HCT116 (cell line): ENCODE measurements around the gene SLC7A10. TPM values are rescaled to one million over a fixed set of nuclear protein-coding genes. Genes with fewer than 3 reads are reported as not detected.

Experiments used
- ATAC-seq: fragments of 200-7000 bp; cut with Tn5 transposase; 2 replicates; pipeline ENCODE4 v1.9.1; 2020; ENCODE audit warnings: mild to moderate bottlenecking, moderate library complexity
- BruUV-seq: library from RNA; stranded (reverse); fragments of 400-500 nt; replicated peaks from 2 replicates; lab custom pipeline; 2021; lab: Mats Ljungman, UMichigan
- CTCF ChIA-PET: fragments of 300-600 bp; sonication (Branson Sonifier 250); formaldehyde crosslinking; loops from one replicate; lab custom pipeline; 2021; ENCODE audit warnings: antibody characterized with exemption; lab: Charles Lee
- POLR2A ChIA-PET: fragments of 300-600, 350-600 bp; sonication (Branson Sonifier 250); formaldehyde crosslinking; loops from one replicate; lab custom pipeline; 2021; ENCODE audit warnings: antibody characterized with exemption; lab: Charles Lee
- RAD21 ChIA-PET, 2 experiments: fragments of 300-600 bp; sonication (Branson Sonifier 250); formaldehyde crosslinking; loops; one replicate each; lab custom pipeline; 2023; ENCODE audit warnings: low total read pairs in 2 of 2; ENCODE audit not compliant: uncharacterized antibody in 2 of 2, unreplicated experiment in 2 of 2, low non-redundant PET in 1 of 2; lab: Charles Lee
- DNase-seq: peaks from one replicate; pipeline ENCODE4 v3.0.0-alpha.2; 2010; ENCODE audit warnings: low read depth, low spot score
- H2AFZ ChIP-seq: fragments of 200-600 bp; shearing (Covaris generic), sonication (generic); 2 replicates; pipeline ENCODE4 v1.6.1; 2017; ENCODE audit warnings: low read depth, mixed run types, mixed read lengths, antibody characterized with exemption, low read length; ENCODE audit not compliant: poor library complexity, severe bottlenecking
- H3K27ac ChIP-seq: 2 replicates; pipeline ENCODE4 v1.5.1; 2012; ENCODE audit warnings: low read depth, low read length
- H3K27me3 ChIP-seq: fragments of 200-600 bp; sonication (generic); 2 replicates; pipeline ENCODE4 v1.6.1; 2016; ENCODE audit warnings: mixed run types, low read length, mixed read lengths; ENCODE audit not compliant: insufficient read depth
- H3K36me3 ChIP-seq, 2 experiments: fragments of 200-500 bp in 1 of 2; fragments of 200-600 bp in 1 of 2; sonication (Bioruptor generic) in 1 of 2; sonication (generic) in 1 of 2; 2 replicates each; pipeline versions ENCODE4 v1.5.1 to v1.6.1; 2014 to 2016; ENCODE audit warnings: low read length in 2 of 2, inconsistent platforms in 1 of 2, mixed read lengths in 1 of 2, mixed run types in 1 of 2; ENCODE audit not compliant: insufficient read depth in 2 of 2, control insufficient read depth in 1 of 2
- H3K4me1 ChIP-seq, 2 experiments: fragments of 200-600 bp in 1 of 2; sonication (generic) in 1 of 2; 2 replicates each; pipeline versions ENCODE4 v1.5.1 to v1.6.1; 2012 to 2017; ENCODE audit warnings: low read length in 2 of 2, inconsistent platforms in 1 of 2, mild to moderate bottlenecking in 1 of 2, mixed read lengths in 1 of 2, mixed run types in 1 of 2, moderate library complexity in 1 of 2; ENCODE audit not compliant: insufficient read depth in 2 of 2, control insufficient read depth in 1 of 2
- H3K4me2 ChIP-seq: fragments of 200-600 bp; sonication (generic); 2 replicates; pipeline ENCODE4 v1.6.1; 2017; ENCODE audit warnings: mixed run types, low read length, mixed read lengths
- H3K4me3 ChIP-seq, 2 experiments: fragments of 200-600 bp in 1 of 2; sonication (generic) in 1 of 2; replicated peaks in 1 of 2; 2 replicates each; pipeline ENCODE4 v1.5.1; 2011 to 2016; ENCODE audit warnings: low read length in 2 of 2, control low read depth in 1 of 2, low read depth in 1 of 2, mild to moderate bottlenecking in 1 of 2, mixed read lengths in 1 of 2, mixed run types in 1 of 2
- H3K79me2 ChIP-seq: fragments of 200-600 bp; sonication (generic); 2 replicates; pipeline ENCODE4 v1.6.1; 2017; ENCODE audit warnings: mild to moderate bottlenecking, mixed run types, low read length, moderate library complexity, mixed read lengths; ENCODE audit not compliant: insufficient read depth
- H3K9ac ChIP-seq: fragments of 200-600 bp; sonication (generic); 2 replicates; pipeline ENCODE4 v1.6.1; 2016; ENCODE audit warnings: low read length, mixed read lengths
- H3K9me2 ChIP-seq: fragments of 200-600 bp; sonication (generic), shearing (Covaris generic); 2 replicates; pipeline ENCODE4 v1.6.1; 2017; ENCODE audit warnings: mixed run types, mild to moderate bottlenecking, moderate library complexity; ENCODE audit not compliant: insufficient read depth
- H3K9me3 ChIP-seq, 2 experiments: fragments of 200-500 bp in 1 of 2; fragments of 200-600 bp in 1 of 2; sonication (Bioruptor generic) in 1 of 2; sonication (generic) in 1 of 2; 2 replicates each; pipeline ENCODE4 v1.6.1; 2014 to 2017; ENCODE audit warnings: low read length in 2 of 2, mixed read lengths in 2 of 2, inconsistent platforms in 1 of 2, low read depth in 1 of 2, mild to moderate bottlenecking in 1 of 2, mixed run types in 1 of 2, moderate library complexity in 1 of 2; ENCODE audit not compliant: control insufficient read depth in 1 of 2, insufficient read depth in 1 of 2
- H4K20me1 ChIP-seq: fragments of 200-600 bp; sonication (generic), shearing (Covaris generic); 2 replicates; pipeline ENCODE4 v1.6.1; 2017; ENCODE audit warnings: mixed run types, mild to moderate bottlenecking, moderate library complexity; ENCODE audit not compliant: insufficient read depth
- ATF3 ChIP-seq: IDR thresholded peaks from 2 replicates; pipeline ENCODE4 v1.6.1; 2012
- ELF1 ChIP-seq: IDR thresholded peaks from 2 replicates; pipeline ENCODE4 v1.6.1; 2012; ENCODE audit warnings: low read depth, borderline replicate concordance
- EZH2 ChIP-seq: fragments of 200-600 bp; sonication (generic); IDR thresholded peaks from 2 replicates; pipeline ENCODE4 v1.6.1; 2017; ENCODE audit warnings: antibody characterized with exemption, mixed run types
- MAX ChIP-seq: IDR thresholded peaks from 2 replicates; pipeline ENCODE4 v1.6.1; 2012
- POLR2AphosphoS5 ChIP-seq: IDR thresholded peaks from 2 replicates; pipeline ENCODE4 v1.6.1; 2011; ENCODE audit warnings: mild to moderate bottlenecking, low read depth, low read length, moderate library complexity
- RAD21 ChIP-seq: IDR thresholded peaks from 2 replicates; pipeline ENCODE4 v1.6.1; 2012; ENCODE audit warnings: low read depth, mild to moderate bottlenecking
- SIN3A ChIP-seq: IDR thresholded peaks from 2 replicates; pipeline ENCODE4 v1.6.1; 2012; ENCODE audit warnings: low read depth
- intact Hi-C: fragments of 100-400 bp; cut with micrococcal nuclease; formaldehyde crosslinking; loops from 2 replicates; pipeline ENCODE4 v1.10.0; 2022
- total RNA-seq: library from RNA; stranded (reverse); gene quantifications from one replicate; pipeline ENCODE4 v1.2.1, GENCODE V29; 2021; ENCODE audit not compliant: unreplicated experiment
- TF ChIP-seq, protein P1 (sequence below): IDR thresholded peaks from 2 replicates; pipeline ENCODE4 v1.6.1; 2011; ENCODE audit warnings: mild to moderate bottlenecking, low read length, moderate library complexity; ENCODE audit not compliant: insufficient replicate concordance; ENCODE audit errors: extremely low read depth

SLC7A10 gene
- total RNA-seq, 1 experiment from 2014 or later = 0.25 TPM

- H3K27me3 ChIP-seq = no peaks in the 10 kb centered on the region
- RAD21 ChIA-PET = no interaction called here
- peaks cover 11 to 13% of the 10 kb centered on the region in 2 experiments; a peak in 2 of 4 replicates for H3K9me3 ChIP-seq
- H3K27ac ChIP-seq = no peak overlapping the region
- H3K79me2 ChIP-seq = no peaks in the 10 kb centered on the region
- no peaks in the 10 kb centered on the region for H3K36me3 ChIP-seq
- BruUV-seq = no TSS peak
- no peak overlapping the region for H3K4me2 ChIP-seq
- no peak overlapping the region for H2AFZ ChIP-seq
- H3K9me2 ChIP-seq = no peaks in the 10 kb centered on the region
- ATAC-seq = no peak
- intact Hi-C loops = loop anchor here (5.0 kb wide), 1 partner anchor 55 kb away; the partner anchor contains the start of gene CEBPA
- H4K20me1 ChIP-seq = no peaks in the 10 kb centered on the region
- H3K4me3 ChIP-seq = no peak overlapping the region
- peaks cover 10 to 15% of the 10 kb centered on the region in 2 experiments; a peak in 3 of 4 replicates for H3K4me1 ChIP-seq
- no peak for TF ChIP-seq ATF3
- TF ChIP-seq, protein P1, sequence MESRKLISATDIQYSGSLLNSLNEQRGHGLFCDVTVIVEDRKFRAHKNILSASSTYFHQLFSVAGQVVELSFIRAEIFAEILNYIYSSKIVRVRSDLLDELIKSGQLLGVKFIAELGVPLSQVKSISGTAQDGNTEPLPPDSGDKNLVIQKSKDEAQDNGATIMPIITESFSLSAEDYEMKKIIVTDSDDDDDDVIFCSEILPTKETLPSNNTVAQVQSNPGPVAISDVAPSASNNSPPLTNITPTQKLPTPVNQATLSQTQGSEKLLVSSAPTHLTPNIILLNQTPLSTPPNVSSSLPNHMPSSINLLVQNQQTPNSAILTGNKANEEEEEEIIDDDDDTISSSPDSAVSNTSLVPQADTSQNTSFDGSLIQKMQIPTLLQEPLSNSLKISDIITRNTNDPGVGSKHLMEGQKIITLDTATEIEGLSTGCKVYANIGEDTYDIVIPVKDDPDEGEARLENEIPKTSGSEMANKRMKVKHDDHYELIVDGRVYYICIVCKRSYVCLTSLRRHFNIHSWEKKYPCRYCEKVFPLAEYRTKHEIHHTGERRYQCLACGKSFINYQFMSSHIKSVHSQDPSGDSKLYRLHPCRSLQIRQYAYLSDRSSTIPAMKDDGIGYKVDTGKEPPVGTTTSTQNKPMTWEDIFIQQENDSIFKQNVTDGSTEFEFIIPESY = no peak
- no peak for TF ChIP-seq ELF1
- TF ChIP-seq POLR2AphosphoS5 = no peak
- TF ChIP-seq MAX = no peak
- no peak for TF ChIP-seq RAD21
- no peak for TF ChIP-seq SIN3A
- TF ChIP-seq EZH2 = no peak
- TF ChIP-seq, all 23 proteins: peak for 0
- no peak for DNase-seq
- no peak overlapping the region for H3K9ac ChIP-seq
- ChIA-PET POLR2A (no interaction called here), CTCF (interaction anchor here (1.0 to 1.1 kb wide), 2 partner anchors 64 to 159 kb away, joined by 4 read pairs; no protein-coding TSS in a partner anchor)
These were observed 21.8 kb upstream of the SLC7A10 start for GRCh38 chr19:33247441-33247819.
